H9 (cell line): ENCODE data around the gene SLC51B. TPM values are rescaled to one million over a fixed set of nuclear protein-coding genes. Genes with fewer than 3 reads are reported as not detected.

ENCODE experiments used
- DNase-seq: peaks from one replicate; pipeline ENCODE4 v3.0.0-alpha.2; 2017
- H2AFZ ChIP-seq: one replicate; pipeline ENCODE4 v1.6.1; 2013; ENCODE audit warnings: mild to moderate bottlenecking, low read length, control low read depth, moderate library complexity
- H2AK5ac ChIP-seq: 2 replicates; pipeline ENCODE4 v1.6.1; 2013; ENCODE audit warnings: low read length, control low read depth, mixed read lengths; ENCODE audit not compliant: insufficient read length
- H2BK120ac ChIP-seq: one replicate; pipeline ENCODE4 v1.6.1; 2013; ENCODE audit warnings: low read depth, mild to moderate bottlenecking, low read length, control low read depth, inconsistent platforms; ENCODE audit not compliant: poor library complexity, severe bottlenecking
- H2BK12ac ChIP-seq: 2 replicates; pipeline ENCODE4 v1.6.1; 2013; ENCODE audit warnings: low read length, control low read depth, mixed read lengths, low read depth; ENCODE audit not compliant: insufficient read length
- H2BK15ac ChIP-seq: 2 replicates; pipeline ENCODE4 v1.6.1; 2013; ENCODE audit warnings: low read depth, low read length, control low read depth
- H2BK20ac ChIP-seq: one replicate; pipeline ENCODE4 v1.6.1; 2013; ENCODE audit warnings: low read depth, mild to moderate bottlenecking, low read length, control low read depth, inconsistent platforms; ENCODE audit not compliant: poor library complexity, severe bottlenecking
- H2BK5ac ChIP-seq: 2 replicates; pipeline ENCODE4 v1.6.1; 2013; ENCODE audit warnings: low read length, control low read depth, mixed read lengths; ENCODE audit not compliant: insufficient read length
- H3K14ac ChIP-seq: 2 replicates; pipeline ENCODE4 v1.6.1; 2013; ENCODE audit warnings: low read length, control low read depth; ENCODE audit not compliant: insufficient read depth
- H3K18ac ChIP-seq: 2 replicates; pipeline ENCODE4 v1.6.1; 2013; ENCODE audit warnings: low read depth, mild to moderate bottlenecking, mixed read lengths, low read length, control low read depth; ENCODE audit not compliant: insufficient read length
- H3K23ac ChIP-seq: 2 replicates; pipeline ENCODE4 v1.6.1; 2013; ENCODE audit warnings: low read length, control low read depth, mixed read lengths, low read depth; ENCODE audit not compliant: insufficient read length
- H3K23me2 ChIP-seq: 2 replicates; pipeline ENCODE4 v1.6.1; 2013; ENCODE audit warnings: low read depth, mild to moderate bottlenecking, mixed read lengths, low read length, control low read depth; ENCODE audit not compliant: insufficient read length, poor library complexity, severe bottlenecking
- H3K27ac ChIP-seq: 2 replicates; pipeline ENCODE4 v1.5.1; 2013; ENCODE audit warnings: low read length, control low read depth, mixed read lengths, low read depth; ENCODE audit not compliant: insufficient read length
- H3K27me3 ChIP-seq: 2 replicates; pipeline ENCODE4 v1.6.1; 2013; ENCODE audit warnings: low read length, control low read depth, inconsistent platforms; ENCODE audit not compliant: insufficient read depth
- H3K4ac ChIP-seq: 2 replicates; pipeline ENCODE4 v1.6.1; 2013; ENCODE audit warnings: low read depth, mild to moderate bottlenecking, control low read depth, inconsistent platforms, low read length, moderate library complexity
- H3K4me1 ChIP-seq: 2 replicates; pipeline ENCODE4 v1.6.1; 2013; ENCODE audit warnings: low read length, control low read depth, inconsistent platforms; ENCODE audit not compliant: insufficient read depth
- H3K4me2 ChIP-seq: 2 replicates; pipeline ENCODE4 v1.6.1; 2013; ENCODE audit warnings: low read length, control low read depth, mixed read lengths; ENCODE audit not compliant: insufficient read length, insufficient read depth
- H3K56ac ChIP-seq: 2 replicates; pipeline ENCODE4 v1.6.1; 2013; ENCODE audit warnings: low read depth, mild to moderate bottlenecking, mixed read lengths, low read length, control low read depth; ENCODE audit not compliant: insufficient read length
- H3K79me1 ChIP-seq: 2 replicates; pipeline ENCODE4 v1.6.1; 2013; ENCODE audit warnings: low read depth, mild to moderate bottlenecking, moderate library complexity, low read length, control low read depth, inconsistent platforms; ENCODE audit not compliant: insufficient read depth, poor library complexity, severe bottlenecking
- H3K79me2 ChIP-seq: 2 replicates; pipeline ENCODE4 v1.6.1; 2013; ENCODE audit warnings: low read length, control low read depth, inconsistent platforms; ENCODE audit not compliant: insufficient read depth
- H3K9ac ChIP-seq: 2 replicates; pipeline ENCODE4 v1.6.1; 2013; ENCODE audit warnings: low read length, control low read depth, mixed read lengths; ENCODE audit not compliant: insufficient read length; ENCODE audit errors: extremely low read depth
- H3K9me3 ChIP-seq: one replicate; pipeline ENCODE4 v1.6.1; 2013; ENCODE audit warnings: low read depth, low read length, inconsistent platforms; ENCODE audit not compliant: control insufficient read depth
- H3T11ph ChIP-seq: one replicate; pipeline ENCODE4 v1.6.1; 2013; ENCODE audit warnings: mild to moderate bottlenecking, low read length, control low read depth, inconsistent platforms
- H4K20me1 ChIP-seq: one replicate; pipeline ENCODE4 v1.6.1; 2013; ENCODE audit not compliant: control insufficient read depth, insufficient read length, insufficient read depth
- H4K5ac ChIP-seq: 2 replicates; pipeline ENCODE4 v1.6.1; 2013; ENCODE audit warnings: low read depth, mild to moderate bottlenecking, mixed read lengths, low read length, control low read depth; ENCODE audit not compliant: insufficient read length
- H4K8ac ChIP-seq: replicated peaks from 2 replicates; pipeline ENCODE4 v1.6.1; 2013; ENCODE audit warnings: low read length, control low read depth, mixed read lengths, low read depth; ENCODE audit not compliant: insufficient read length
- H4K91ac ChIP-seq: 2 replicates; pipeline ENCODE4 v1.6.1; 2013; ENCODE audit warnings: low read depth, mild to moderate bottlenecking, moderate library complexity, mixed read lengths, low read length, control low read depth; ENCODE audit not compliant: insufficient read length
- H3K27ac Mint-ChIP-seq, 3 experiments: 2 replicates in 2 of 3; 3 replicates in 1 of 3; pipeline ENCODE4 v1.8.0; 2020 to 2021; ENCODE audit warnings: mixed read lengths in 3 of 3, mild to moderate bottlenecking in 1 of 3, moderate library complexity in 1 of 3
- H3K27me3 Mint-ChIP-seq: 2 replicates; pipeline ENCODE4 v1.8.0; 2021; ENCODE audit warnings: low read depth, mild to moderate bottlenecking, moderate library complexity, mixed read lengths
- H3K36me3 Mint-ChIP-seq, 3 experiments: 2 replicates in 2 of 3; 3 replicates in 1 of 3; pipeline ENCODE4 v1.8.0; 2020 to 2021; ENCODE audit warnings: low read depth in 3 of 3, mixed read lengths in 3 of 3; ENCODE audit not compliant: insufficient read depth in 1 of 3
- H3K4me1 Mint-ChIP-seq, 2 experiments: 2 replicates each; pipeline ENCODE4 v1.8.0; 2020; ENCODE audit warnings: mixed read lengths in 2 of 2
- H3K4me3 Mint-ChIP-seq, 2 experiments: 2 replicates in 1 of 2; 3 replicates in 1 of 2; pipeline ENCODE4 v1.8.0; 2020 to 2021; ENCODE audit warnings: mild to moderate bottlenecking in 2 of 2, mixed read lengths in 2 of 2, moderate library complexity in 1 of 2
- H3K9me3 Mint-ChIP-seq, 2 experiments: 2 replicates in 1 of 2; 3 replicates in 1 of 2; pipeline ENCODE4 v1.8.0; 2020; ENCODE audit warnings: mild to moderate bottlenecking in 2 of 2, mixed read lengths in 2 of 2, moderate library complexity in 1 of 2
- WGBS: extraction: QIAGEN DNeasy Blood & Tissue Kit; methylation state at CpG from one replicate; pipeline ENCODE4 v1.1.7; 2013; ENCODE audit warnings: missing lambda C conversion rate, low lambda C conversion rate, mixed read lengths; ENCODE audit not compliant: insufficient read length; ENCODE audit errors: extremely low coverage; 5-methylcytosine and 5-hydroxymethylcytosine counted together
- total RNA-seq: library from RNA; stranded (reverse); gene quantifications from 2 replicates; pipeline ENCODE4 v1.2.1, GENCODE V29; 2021
- TF ChIP-seq, protein P1 (sequence below): fragments of 200-600 bp; sonication (generic); conservative IDR thresholded peaks from 3 replicates; pipeline ENCODE4 v1.8.0; 2021; ENCODE audit warnings: antibody characterized with exemption, mild to moderate bottlenecking

SLC51B gene
- total RNA-seq, 1 experiment from 2014 or later: not detected

DNA sequence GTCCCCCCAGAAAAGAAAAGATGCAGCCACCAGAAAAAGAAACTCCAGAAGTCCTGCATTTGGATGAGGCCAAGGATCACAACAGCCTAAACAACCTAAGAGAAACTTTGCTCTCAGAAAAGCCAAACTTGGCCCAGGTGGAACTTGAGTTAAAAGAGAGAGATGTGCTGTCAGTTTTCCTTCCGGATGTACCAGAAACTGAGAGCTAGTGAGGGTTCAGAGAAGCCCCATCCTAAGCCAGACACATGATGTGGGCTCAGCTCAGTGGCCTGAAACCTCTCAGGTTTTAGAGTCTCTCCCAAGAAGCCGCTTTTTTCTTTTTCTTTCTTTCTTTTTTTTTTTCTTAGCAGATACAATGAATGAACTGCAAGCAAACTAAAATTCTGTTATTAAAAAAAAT lies 7.8 kb downstream of the SLC51B start:
- Mint-ChIP-seq H3K4me3 (no peak overlapping the region), H3K27me3 (no peaks in the 10 kb centered on the region), H3K27ac (no peak overlapping the region), H3K36me3 (peaks cover 0 to 6% (median 4%) of the 10 kb centered on the region in 3 experiments; a peak in 3 of 7 replicates), H3K4me1 (peaks cover 5 to 6% of the 10 kb centered on the region in 2 experiments), H3K9me3 (no peaks in the 10 kb centered on the region)
- H3T11ph ChIP-seq: no peak overlapping the region
- H2AK5ac ChIP-seq: no peak overlapping the region
- H2AFZ ChIP-seq: no peak overlapping the region
- H2BK20ac ChIP-seq: no peak overlapping the region
- H3K27me3 ChIP-seq: no peaks in the 10 kb centered on the region
- H4K5ac ChIP-seq: no peak overlapping the region
- no peak overlapping the region for H2BK120ac ChIP-seq
- TF ChIP-seq, protein P1, sequence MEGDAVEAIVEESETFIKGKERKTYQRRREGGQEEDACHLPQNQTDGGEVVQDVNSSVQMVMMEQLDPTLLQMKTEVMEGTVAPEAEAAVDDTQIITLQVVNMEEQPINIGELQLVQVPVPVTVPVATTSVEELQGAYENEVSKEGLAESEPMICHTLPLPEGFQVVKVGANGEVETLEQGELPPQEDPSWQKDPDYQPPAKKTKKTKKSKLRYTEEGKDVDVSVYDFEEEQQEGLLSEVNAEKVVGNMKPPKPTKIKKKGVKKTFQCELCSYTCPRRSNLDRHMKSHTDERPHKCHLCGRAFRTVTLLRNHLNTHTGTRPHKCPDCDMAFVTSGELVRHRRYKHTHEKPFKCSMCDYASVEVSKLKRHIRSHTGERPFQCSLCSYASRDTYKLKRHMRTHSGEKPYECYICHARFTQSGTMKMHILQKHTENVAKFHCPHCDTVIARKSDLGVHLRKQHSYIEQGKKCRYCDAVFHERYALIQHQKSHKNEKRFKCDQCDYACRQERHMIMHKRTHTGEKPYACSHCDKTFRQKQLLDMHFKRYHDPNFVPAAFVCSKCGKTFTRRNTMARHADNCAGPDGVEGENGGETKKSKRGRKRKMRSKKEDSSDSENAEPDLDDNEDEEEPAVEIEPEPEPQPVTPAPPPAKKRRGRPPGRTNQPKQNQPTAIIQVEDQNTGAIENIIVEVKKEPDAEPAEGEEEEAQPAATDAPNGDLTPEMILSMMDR: no peak
- no peaks in the 10 kb centered on the region for H3K9me3 ChIP-seq
- no peak overlapping the region for H2BK5ac ChIP-seq
- H3K56ac ChIP-seq: no peak overlapping the region
- no peaks in the 10 kb centered on the region for H3K23me2 ChIP-seq
- H3K23ac ChIP-seq: no peak overlapping the region
- no peak for DNase-seq
- no peaks in the 10 kb centered on the region for H4K20me1 ChIP-seq
- WGBS: no CpG with 5 or more reads among the region's 2 CpGs
- H3K79me2 ChIP-seq: no peaks in the 10 kb centered on the region
- no peak overlapping the region for H2BK12ac ChIP-seq
- no peak overlapping the region for H2BK15ac ChIP-seq
- no peak overlapping the region for H3K14ac ChIP-seq
- no peak overlapping the region for H4K91ac ChIP-seq
- no peak overlapping the region for H3K4me2 ChIP-seq
- H3K18ac ChIP-seq: no peak overlapping the region
- H3K9ac ChIP-seq: no peak overlapping the region
- no peak overlapping the region for H3K4ac ChIP-seq
- no peak overlapping the region for H3K27ac ChIP-seq
- no peak overlapping the region for H4K8ac ChIP-seq
- H3K79me1 ChIP-seq: no peaks in the 10 kb centered on the region
- H3K4me1 ChIP-seq: no peaks in the 10 kb centered on the region
